ENCODE measurements around the gene MRPL47.

- TF ChIP-seq CTCF (IDR thresholded peaks at IDR 0.05; ENCODE audit: insufficient read depth, low read length, poor library complexity, severe bottlenecking), result no peak
- TF ChIP-seq EZH2phosphoT487 (conservative IDR thresholded peaks at IDR 0.05; ENCODE audit: low read length), result no peak
Measured at GRCh38 chr3:179541596-179541995, 62.8 kb downstream of the MRPL47 start.
